Neural cell (in vitro differentiated cells): ENCODE measurements around the gene TRAF3. TPM values are rescaled to one million over a fixed set of nuclear protein-coding genes. Genes with fewer than 3 reads are reported as not detected.

Experiments used
- H2AFZ ChIP-seq: fragments of 200-600, 300-800 bp; sonication (generic), shearing (Covaris generic); 2 replicates; pipeline ENCODE4 v1.6.0; 2014; ENCODE audit warnings: low read depth, mild to moderate bottlenecking, antibody characterized with exemption, low read length, moderate library complexity
- H3F3A ChIP-seq: fragments of 200-600 bp; shearing (Covaris generic); 2 replicates; pipeline ENCODE4 v1.6.1; 2016; ENCODE audit warnings: mild to moderate bottlenecking, moderate library complexity, mixed read lengths, antibody characterized with exemption, low read length; ENCODE audit not compliant: insufficient read depth, poor library complexity, severe bottlenecking
- H3K27ac ChIP-seq: fragments of 200-600, 300-800 bp; sonication (generic), shearing (Covaris generic); 2 replicates; pipeline ENCODE4 v1.5.1; 2014; ENCODE audit warnings: mild to moderate bottlenecking, low read length, moderate library complexity
- H3K27me3 ChIP-seq: fragments of 300-800, 200-600 bp; sonication (generic), shearing (Covaris generic); 2 replicates; pipeline ENCODE4 v1.6.0; 2014; ENCODE audit warnings: mild to moderate bottlenecking, low read depth, low read length, moderate library complexity; ENCODE audit not compliant: insufficient read depth
- H3K36me3 ChIP-seq: fragments of 300-800, 200-600 bp; sonication (generic), shearing (Covaris generic); 2 replicates; pipeline ENCODE4 v1.5.1; 2014; ENCODE audit warnings: mild to moderate bottlenecking, antibody characterized with exemption, low read length, moderate library complexity; ENCODE audit not compliant: insufficient read depth
- H3K4me2 ChIP-seq: fragments of 300-800, 200-600 bp; sonication (generic), shearing (Covaris generic); 2 replicates; pipeline ENCODE4 v1.6.0; 2014; ENCODE audit warnings: mild to moderate bottlenecking, low read length
- H3K4me3 ChIP-seq: fragments of 300-800, 200-600 bp; sonication (generic), shearing (Covaris generic); 2 replicates; pipeline ENCODE4 v1.5.1; 2014; ENCODE audit warnings: mild to moderate bottlenecking, low read length, moderate library complexity
- H3K79me2 ChIP-seq: fragments of 200-600 bp; shearing (Covaris generic); replicated peaks from 2 replicates; pipeline ENCODE4 v1.6.0; 2014; ENCODE audit warnings: mild to moderate bottlenecking, low read length, moderate library complexity; ENCODE audit not compliant: insufficient read depth
- H3K9ac ChIP-seq: fragments of 300-800, 200-600 bp; sonication (generic), shearing (Covaris generic); 2 replicates; pipeline ENCODE4 v1.6.1; 2016; ENCODE audit warnings: mild to moderate bottlenecking, low read length, mixed read lengths
- H3K9me2 ChIP-seq: fragments of 200-600 bp; shearing (Covaris generic); 2 replicates; pipeline ENCODE4 v1.6.1; 2016; ENCODE audit warnings: mild to moderate bottlenecking, low read length, mixed read lengths; ENCODE audit not compliant: insufficient read depth
- H3K9me3 ChIP-seq: fragments of 200-600, 300-800 bp; sonication (generic), shearing (Covaris generic); 2 replicates; pipeline ENCODE4 v1.6.1; 2016; ENCODE audit warnings: mild to moderate bottlenecking, mixed run types, low read length, moderate library complexity, mixed read lengths
- H4K20me1 ChIP-seq: fragments of 200-600 bp; shearing (Covaris generic); 2 replicates; pipeline ENCODE4 v1.6.1; 2016; ENCODE audit warnings: mild to moderate bottlenecking, mixed run types; ENCODE audit not compliant: insufficient read depth
- CTCF ChIP-seq: fragments of 450-650 bp; IDR thresholded peaks from 2 replicates; pipeline ENCODE4 v1.5.1; 2014; ENCODE audit warnings: antibody characterized with exemption, mild to moderate bottlenecking, moderate library complexity; ENCODE audit not compliant: poor library complexity, severe bottlenecking
- EP300 ChIP-seq: fragments of 450-650 bp; conservative IDR thresholded peaks from 2 replicates; pipeline ENCODE4 v1.6.1; 2014; ENCODE audit warnings: antibody characterized with exemption, mild to moderate bottlenecking, moderate library complexity; ENCODE audit not compliant: poor library complexity, severe bottlenecking
- EZH2 ChIP-seq: fragments of 200-600, 300-800 bp; shearing (Covaris generic), sonication (generic); IDR thresholded peaks from 2 replicates; pipeline ENCODE4 v1.6.1; 2014; ENCODE audit warnings: antibody characterized with exemption, low read length, borderline replicate concordance, mild to moderate bottlenecking; ENCODE audit not compliant: insufficient read depth, poor library complexity, severe bottlenecking
- MXI1 ChIP-seq: fragments of 450-650 bp; conservative IDR thresholded peaks from 2 replicates; pipeline ENCODE4 v1.6.1; 2014; ENCODE audit warnings: antibody characterized with exemption, mild to moderate bottlenecking; ENCODE audit not compliant: poor library complexity, severe bottlenecking
- POLR2AphosphoS5 ChIP-seq: IDR thresholded peaks from 2 replicates; pipeline ENCODE4 v1.6.1; 2012
- RAD21 ChIP-seq: fragments of 450-650 bp; conservative IDR thresholded peaks from 2 replicates; pipeline ENCODE4 v1.6.1; 2014; ENCODE audit warnings: antibody characterized with exemption, mild to moderate bottlenecking, moderate library complexity
- REST ChIP-seq: IDR thresholded peaks from 2 replicates; pipeline ENCODE4 v1.6.1; 2012; ENCODE audit warnings: borderline replicate concordance
- SMC3 ChIP-seq: fragments of 450-650 bp; conservative IDR thresholded peaks from 2 replicates; pipeline ENCODE4 v1.6.1; 2014; ENCODE audit warnings: antibody characterized with exemption, mild to moderate bottlenecking, moderate library complexity; ENCODE audit not compliant: poor library complexity
- TAF1 ChIP-seq: IDR thresholded peaks from 2 replicates; pipeline ENCODE4 v1.6.1; 2012; ENCODE audit warnings: low read depth
- polyA plus RNA-seq: library from polyadenylated mRNA; depleted of rRNA; stranded (reverse); fragments of >200 nt; gene quantifications from 2 replicates; pipeline ENCODE4 v1.2.3, GENCODE V29; 2014

The TRAF3 gene
- polyA plus RNA-seq, 1 donor from 2014 or later = 13.3 TPM

- peak overlapping the region; percentile 72 for H3K4me3 ChIP-seq
- TF ChIP-seq POLR2AphosphoS5 (no peak), RAD21 (no peak), TAF1 (no peak), EZH2 (no peak), MXI1 (no peak), REST (no peak), EP300 (no peak), CTCF (no peak), SMC3 (no peak)
- no peaks in the 10 kb centered on the region for H3F3A ChIP-seq
- H3K27ac ChIP-seq = no peak overlapping the region
- H3K79me2 ChIP-seq = peaks cover 25% of the 10 kb centered on the region
- no peaks in the 10 kb centered on the region for H3K27me3 ChIP-seq
- no peaks in the 10 kb centered on the region for H4K20me1 ChIP-seq
- H2AFZ ChIP-seq = no peak overlapping the region
- H3K4me2 ChIP-seq = peak overlapping the region; percentile 63
- peak overlapping the region; percentile 64 for H3K9ac ChIP-seq
- H3K36me3 ChIP-seq = no peaks in the 10 kb centered on the region
- no peaks in the 10 kb centered on the region for H3K9me3 ChIP-seq
- no peaks in the 10 kb centered on the region for H3K9me2 ChIP-seq
These were observed 575 bp downstream of the TRAF3 start for GRCh38 chr14:102777711-102778337.

GRCh38 chr14:102778338-102779083 lies 1.3 kb downstream of the TRAF3 start:
- no peaks in the 10 kb centered on the region for H3K36me3 ChIP-seq
- H4K20me1 ChIP-seq = no peaks in the 10 kb centered on the region
- H3K79me2 ChIP-seq = peaks cover 25% of the 10 kb centered on the region

More at GRCh38 chr14:102778338-102779083, 1.3 kb downstream of the TRAF3 start:
- Histone ChIP-seq H3K4me3 (peak overlapping the region; percentile 72), H3K27ac (peak overlapping the region; percentile 9), H3K9me3 (no peaks in the 10 kb centered on the region), H3F3A (no peaks in the 10 kb centered on the region), H3K27me3 (no peaks in the 10 kb centered on the region), H3K4me2 (peak overlapping the region; percentile 63), H3K9me2 (no peaks in the 10 kb centered on the region), H2AFZ (peak overlapping the region; percentile 2), H3K9ac (peak overlapping the region; percentile 64)
- TF ChIP-seq SMC3 = no peak
- TF ChIP-seq RAD21 = peak; percentile 20
- no peak for TF ChIP-seq EZH2
- peak; percentile 66 for TF ChIP-seq MXI1
- TF ChIP-seq CTCF = peak; percentile 7
- TF ChIP-seq EP300 = no peak
- no peak for TF ChIP-seq POLR2AphosphoS5
